ENCODE measurements around the gene CPA2.

- TF ChIP-seq POLR2A (IDR thresholded peaks at IDR 0.05) (no peak), CTCF (IDR thresholded peaks at IDR 0.05) (no peak)
These were observed 4.2 kb upstream of the CPA2 start for GRCh38 chr7:130262448-130262847.
